HG03442 (cell line): ENCODE results near the gene ENO1.

Experiments used
- ATAC-seq: cut with Tn5 transposase; IDR thresholded peaks from one replicate; pipeline ENCODE4 v1.9.1; 2021; ENCODE audit warnings: mild to moderate bottlenecking, moderate library complexity; ENCODE audit not compliant: unreplicated experiment

ENO1 gene

DNA sequence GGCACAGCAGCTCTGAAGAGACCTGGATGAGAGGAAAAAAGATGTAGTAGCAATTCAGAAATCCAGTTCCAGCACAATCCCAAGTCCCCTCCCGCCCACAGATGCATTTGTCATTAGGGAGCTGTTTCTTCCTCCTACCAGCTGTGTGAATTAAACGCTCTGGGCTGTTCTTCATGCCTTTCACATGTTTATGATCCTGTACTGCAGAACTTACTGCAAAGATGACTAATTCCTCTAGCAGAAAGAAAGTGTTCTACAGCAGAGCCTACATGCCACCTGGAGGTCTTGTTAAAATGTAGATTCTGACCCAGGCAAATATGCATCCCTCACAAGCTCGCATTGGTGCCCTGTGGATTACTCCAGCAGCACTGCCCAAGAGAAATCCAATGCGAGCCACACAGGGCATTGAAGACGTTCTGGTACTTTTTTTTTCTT, 6.5 kb downstream of the ENO1 start:
- no peak for ATAC-seq

DNA sequence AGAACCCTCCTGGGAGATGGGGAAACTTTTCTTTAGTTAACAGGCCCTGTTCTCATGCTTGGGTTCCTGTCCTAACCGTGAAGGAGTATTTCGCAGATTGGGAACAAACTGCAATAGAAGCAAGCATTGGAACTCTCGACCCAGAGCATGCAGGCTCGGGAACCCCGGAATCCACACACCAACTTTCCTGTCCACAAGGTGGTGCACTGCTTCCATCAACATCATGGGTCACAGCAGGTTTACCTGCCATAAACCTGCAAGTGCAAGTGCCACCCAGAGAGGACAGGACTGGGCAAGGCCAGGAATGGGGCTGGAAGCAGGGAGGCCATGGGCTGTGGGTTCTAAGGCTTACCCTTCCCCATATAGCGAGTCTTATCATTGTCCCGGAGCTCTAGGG, 6.9 kb downstream of the ENO1 start:
- ATAC-seq, result no peak

DNA sequence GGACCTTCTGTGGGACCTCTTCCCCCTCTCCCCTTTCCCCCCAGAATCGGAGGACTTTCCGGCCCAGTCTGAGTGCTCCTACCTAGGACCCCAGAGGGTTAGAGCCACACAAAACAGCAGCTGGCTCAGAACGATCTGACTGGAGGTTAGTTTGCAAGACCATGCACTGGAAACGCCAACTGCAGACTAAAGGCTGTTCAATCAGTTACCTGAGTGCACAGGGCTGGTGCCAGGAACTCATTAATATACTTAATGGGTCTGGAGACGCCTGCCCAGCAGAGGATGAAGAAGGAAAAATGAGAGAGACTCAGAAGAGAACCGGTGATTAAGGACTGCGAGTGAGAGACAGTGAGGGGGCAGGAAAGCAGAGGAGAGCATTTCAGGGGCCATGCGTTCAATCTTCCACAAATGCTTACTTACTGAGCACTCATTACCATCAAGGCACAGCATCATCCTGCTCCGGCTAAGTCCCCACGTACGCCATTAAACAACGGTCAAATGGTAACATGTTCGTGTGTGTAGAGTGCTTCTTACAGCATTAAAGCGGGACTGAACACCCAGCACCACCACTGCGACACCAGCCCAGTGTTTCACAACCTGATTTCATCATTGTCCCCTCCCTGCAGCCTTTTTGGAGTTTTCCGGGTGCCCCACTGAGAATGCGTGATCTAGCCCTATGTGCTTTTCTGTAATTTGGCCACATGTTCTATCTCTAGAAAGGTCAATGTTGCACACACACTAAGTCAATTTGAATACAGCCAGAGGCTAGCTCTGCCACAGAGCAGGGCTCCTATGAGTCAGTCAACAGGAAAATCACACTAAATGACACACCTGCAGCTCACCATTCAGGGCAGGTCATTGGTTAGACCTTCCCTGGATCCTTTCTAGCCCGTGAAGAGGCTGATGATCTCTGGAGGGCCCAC, 7.6 kb downstream of the ENO1 start:
- ATAC-seq, result no peak

GRCh38 chr1:8870103-8870502, 8.4 kb downstream of the ENO1 start:
- no peak for ATAC-seq

DNA sequence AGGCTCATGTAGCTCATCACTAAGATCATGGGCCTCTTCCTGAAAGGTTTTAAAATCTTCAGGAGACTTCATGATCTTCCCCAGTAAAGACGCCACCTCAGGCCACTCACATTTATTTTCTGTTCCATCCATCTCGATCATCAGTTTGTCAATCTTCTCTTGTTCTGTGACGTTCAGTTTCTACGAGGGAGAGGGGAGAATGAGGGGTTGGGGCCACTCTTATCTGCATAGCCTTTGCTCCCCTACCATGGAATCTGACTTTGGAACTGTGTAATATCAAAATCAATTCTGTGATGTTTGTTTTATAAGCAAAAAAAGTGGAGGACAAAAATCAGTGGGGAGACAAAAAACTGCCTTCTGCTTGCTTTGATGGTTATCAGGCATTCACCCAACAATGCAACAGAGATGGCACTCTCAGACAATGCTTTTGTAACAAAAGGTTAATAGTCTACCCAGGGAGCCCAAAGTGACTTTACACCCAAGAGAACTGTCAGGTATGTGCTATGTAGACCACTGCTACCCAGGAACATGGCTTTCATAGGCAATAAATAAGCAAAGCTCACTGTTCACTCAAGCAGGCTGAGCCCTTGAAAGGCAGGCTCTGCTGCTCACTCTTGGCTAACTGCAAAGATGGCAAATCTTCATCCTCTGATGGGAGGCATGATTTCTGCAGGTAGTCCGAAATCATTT, 10.5 kb downstream of the ENO1 start:
- ATAC-seq, result no peak

GRCh38 chr1:8866792-8867415, 11.6 kb downstream of the ENO1 start:
- ATAC-seq, result no peak

GRCh38 chr1:8866173-8866791, 12.2 kb downstream of the ENO1 start:
- ATAC-seq, result no peak

DNA sequence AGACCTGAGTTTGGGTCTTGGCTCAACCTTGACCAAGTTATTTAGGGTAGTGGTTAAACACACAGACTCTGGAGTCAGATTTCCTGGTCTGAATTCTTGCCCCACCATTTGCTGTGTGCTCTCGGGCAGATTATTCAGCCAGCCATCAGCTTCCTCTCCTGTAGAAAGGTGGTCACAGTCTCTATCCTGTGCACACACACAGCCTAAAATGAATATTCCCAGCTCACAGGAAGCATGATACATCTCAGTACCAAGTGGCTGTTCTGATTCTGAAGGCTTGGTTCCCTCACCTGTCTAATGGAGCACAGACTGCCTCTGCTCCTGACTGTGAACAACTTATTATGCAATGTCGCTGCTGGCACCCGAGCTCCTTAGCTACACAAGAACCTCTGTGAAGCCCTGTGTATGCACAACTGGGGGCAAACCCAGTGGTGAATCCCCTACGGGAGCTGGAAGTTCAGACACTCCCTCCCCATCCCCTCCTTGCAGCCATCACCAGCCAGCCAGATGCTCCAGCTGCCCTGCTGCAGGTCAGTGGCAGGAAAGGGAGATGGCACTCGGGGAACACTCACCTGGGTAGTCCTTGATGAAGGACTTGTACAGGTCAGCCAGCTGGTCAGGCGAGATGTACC, 13.7 kb downstream of the ENO1 start:
- ATAC-seq, result no peak

GRCh38 chr1:8863794-8864233, 14.7 kb downstream of the ENO1 start:
- ATAC-seq, result no peak

DNA sequence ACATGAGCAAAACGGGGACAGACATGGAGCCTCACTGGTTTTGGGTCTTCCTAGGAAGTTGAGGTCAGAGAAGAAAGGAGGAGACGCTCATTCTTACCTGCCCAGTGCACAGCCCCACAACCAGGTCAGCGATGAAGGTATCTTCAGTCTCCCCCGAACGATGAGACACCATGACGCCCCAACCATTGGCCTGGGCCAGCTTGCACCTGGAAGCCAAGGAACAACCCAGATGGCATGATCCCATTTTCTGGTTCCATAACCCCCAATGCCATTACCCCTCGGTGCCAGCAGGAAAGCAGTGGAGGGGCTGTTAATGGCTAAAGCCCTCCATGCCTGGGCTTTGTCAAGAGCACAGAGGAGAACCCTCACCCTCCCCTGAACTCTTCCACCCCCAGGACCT, 15.3 kb downstream of the ENO1 start:
- no peak for ATAC-seq

- ATAC-seq, result no peak
Measured at GRCh38 chr1:8862528-8862927, 16.0 kb downstream of the ENO1 start.

DNA sequence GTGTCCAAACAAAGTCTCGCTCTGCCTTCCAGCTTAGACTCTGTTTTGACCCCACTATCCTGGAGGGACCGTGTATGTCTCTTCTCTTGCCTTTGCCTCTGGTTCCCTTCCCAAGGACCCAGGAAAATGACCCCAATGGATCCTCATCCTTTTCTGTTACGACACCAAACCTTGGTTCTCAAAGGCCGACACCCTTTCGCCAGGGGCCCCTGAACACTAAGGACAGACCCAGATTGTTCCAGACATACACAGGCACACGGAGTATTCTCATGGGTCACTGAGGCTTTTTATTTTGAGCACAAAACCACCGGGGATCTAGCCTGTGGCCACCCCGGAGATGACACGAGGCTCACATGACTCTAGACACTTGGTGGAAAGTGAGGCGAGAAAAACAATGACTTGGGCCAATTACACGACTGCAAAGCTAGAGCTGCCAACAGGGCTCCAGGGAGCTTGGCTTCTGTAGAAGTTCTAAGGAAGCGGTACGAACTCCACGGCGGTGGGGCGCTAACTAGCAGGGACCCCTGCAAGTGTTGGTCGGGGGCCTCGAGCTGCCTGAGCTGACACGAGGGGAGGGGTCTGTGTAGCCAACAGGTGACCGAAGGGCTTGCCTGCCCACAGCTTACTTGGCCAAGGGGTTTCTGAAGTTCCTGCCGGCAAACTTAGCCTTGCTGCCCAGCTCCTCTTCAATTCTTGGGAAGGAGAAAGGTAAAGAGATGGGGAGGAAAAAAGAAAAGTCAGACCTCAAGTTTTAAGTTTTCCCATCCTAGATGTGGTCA, 17.6 kb downstream of the ENO1 start:
- no peak for ATAC-seq

GRCh38 chr1:8858888-8859706, 19.4 kb downstream of the ENO1 start:
- ATAC-seq, result no peak

DNA sequence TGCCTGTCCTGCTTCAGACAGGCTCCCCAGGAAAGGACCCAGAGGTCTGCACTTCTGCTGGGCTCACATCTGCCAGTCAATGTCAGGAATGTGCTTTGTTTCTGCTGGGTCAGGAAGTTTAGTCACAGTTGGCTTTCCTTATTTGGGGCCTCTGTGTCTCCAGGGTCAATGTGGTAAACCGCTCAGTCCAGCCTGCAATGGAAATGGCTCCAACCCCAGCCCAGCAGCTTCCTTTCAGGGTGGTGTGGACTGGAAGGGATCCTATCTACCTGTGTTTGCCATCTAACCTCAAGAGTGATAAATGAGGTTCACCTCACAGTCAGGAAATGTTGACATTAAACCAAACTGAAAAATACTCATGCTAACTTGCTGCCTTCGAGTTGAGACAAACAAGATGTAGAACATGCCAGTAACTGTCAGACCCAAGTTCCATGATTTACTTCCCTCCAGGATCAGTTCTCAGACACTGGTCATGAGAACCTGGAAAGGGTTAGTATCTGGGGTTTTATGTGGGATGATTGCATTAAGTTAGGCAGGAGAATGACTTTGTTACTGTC, 20.3 kb downstream of the ENO1 start:
- no peak for ATAC-seq

- no peak for ATAC-seq
Measured at GRCh38 chr1:8856689-8857412, 21.6 kb downstream of the ENO1 start.

GRCh38 chr1:8854240-8854639, 24.2 kb downstream of the ENO1 start:
- no peak for ATAC-seq

DNA sequence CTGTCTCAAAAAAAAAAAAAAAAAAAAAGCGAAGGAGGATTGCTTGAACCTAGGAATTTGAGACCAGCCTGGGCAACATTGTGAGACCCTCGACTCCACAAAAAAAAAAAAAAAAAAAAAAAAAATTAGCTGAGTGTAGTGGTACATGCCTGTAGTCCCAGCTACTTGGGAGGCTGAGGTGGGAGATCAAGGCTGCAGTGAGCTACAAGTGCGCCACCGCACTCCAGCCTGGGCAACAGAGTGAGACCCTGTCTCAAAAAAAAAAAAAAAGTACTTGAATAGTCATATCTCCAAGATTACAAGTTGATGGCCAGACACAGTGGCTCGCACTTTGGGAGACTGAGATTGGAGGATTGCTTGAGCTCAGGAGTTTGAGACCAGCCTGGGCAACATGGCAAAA, 27.4 kb downstream of the ENO1 start:
- ATAC-seq, result no peak
